Suprapubic skin (tissue), 3 donors: ENCODE data around the gene ANGEL2.

ENCODE experiments used
- CTCF ChIP-seq, 2 donors: fragments of 200-600 bp in 1 of 2; fragments of 450-650 bp in 1 of 2; sonication (generic) in 1 of 2; IDR thresholded peaks; one replicate each; pipeline ENCODE4 v1.5.1; 2016 to 2019; ENCODE audit warnings: antibody characterized with exemption in 2 of 2, mild to moderate bottlenecking in 1 of 2, moderate library complexity in 1 of 2
- EP300 ChIP-seq: sonication (generic); formaldehyde crosslinking; IDR thresholded peaks from one replicate; pipeline ENCODE4 v1.6.1; 2017; ENCODE audit warnings: antibody characterized with exemption

DNA sequence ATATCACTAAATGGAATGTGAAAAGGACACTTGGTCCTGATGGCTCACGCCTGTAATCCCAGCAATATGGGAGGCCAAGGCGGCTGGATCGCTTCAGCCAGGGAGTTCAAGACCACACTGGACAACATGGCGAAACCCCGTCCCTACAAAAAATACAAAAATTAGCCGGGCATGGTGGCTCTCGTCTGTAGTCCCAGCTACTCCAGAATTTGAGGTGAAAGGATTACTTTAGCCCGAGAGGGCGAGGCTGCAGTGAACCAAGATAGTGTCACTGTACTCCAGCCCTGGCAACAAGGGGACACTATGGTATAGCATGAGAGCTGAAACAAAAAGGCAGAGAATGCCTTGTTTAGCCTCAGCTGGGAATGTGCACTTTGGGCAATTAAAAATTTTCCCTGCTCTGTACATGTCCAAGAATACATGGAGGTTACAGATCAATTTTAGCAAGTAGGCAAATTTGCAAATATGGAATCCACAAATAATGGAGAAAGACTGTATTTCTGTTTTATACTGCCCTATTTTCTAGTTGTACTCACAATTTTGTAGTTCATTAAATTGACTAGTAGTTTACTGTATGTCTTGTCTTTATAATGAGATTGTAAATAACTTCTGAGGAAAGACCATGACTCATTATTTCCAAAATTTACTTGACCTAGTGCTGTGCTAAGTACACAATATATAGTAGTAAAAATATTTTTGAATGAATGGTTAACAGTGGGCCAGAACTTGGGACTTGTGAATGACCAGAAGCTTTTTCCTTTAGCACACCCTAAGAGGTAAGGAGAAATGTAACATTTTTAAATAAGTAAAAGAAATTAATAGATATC lies 2.0 kb upstream of the ANGEL2 start:
- TF ChIP-seq CTCF (IDR thresholded peaks at IDR 0.05) (no peak), EP300 (no peak)
